ENCODE data around the gene SLC6A3.

- TF ChIP-seq EZH2 (IDR thresholded peaks at IDR 0.05; ENCODE audit: borderline replicate concordance, low read length), result no peak
- TF ChIP-seq, protein P1, sequence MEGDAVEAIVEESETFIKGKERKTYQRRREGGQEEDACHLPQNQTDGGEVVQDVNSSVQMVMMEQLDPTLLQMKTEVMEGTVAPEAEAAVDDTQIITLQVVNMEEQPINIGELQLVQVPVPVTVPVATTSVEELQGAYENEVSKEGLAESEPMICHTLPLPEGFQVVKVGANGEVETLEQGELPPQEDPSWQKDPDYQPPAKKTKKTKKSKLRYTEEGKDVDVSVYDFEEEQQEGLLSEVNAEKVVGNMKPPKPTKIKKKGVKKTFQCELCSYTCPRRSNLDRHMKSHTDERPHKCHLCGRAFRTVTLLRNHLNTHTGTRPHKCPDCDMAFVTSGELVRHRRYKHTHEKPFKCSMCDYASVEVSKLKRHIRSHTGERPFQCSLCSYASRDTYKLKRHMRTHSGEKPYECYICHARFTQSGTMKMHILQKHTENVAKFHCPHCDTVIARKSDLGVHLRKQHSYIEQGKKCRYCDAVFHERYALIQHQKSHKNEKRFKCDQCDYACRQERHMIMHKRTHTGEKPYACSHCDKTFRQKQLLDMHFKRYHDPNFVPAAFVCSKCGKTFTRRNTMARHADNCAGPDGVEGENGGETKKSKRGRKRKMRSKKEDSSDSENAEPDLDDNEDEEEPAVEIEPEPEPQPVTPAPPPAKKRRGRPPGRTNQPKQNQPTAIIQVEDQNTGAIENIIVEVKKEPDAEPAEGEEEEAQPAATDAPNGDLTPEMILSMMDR (conservative IDR thresholded peaks at IDR 0.05 in 1 of 2, IDR thresholded peaks at IDR 0.05 in 1 of 2; ENCODE audit: extremely low read depth in 1 of 2, insufficient read depth in 1 of 2, low read depth in 1 of 2, low read length in 2 of 2), result no peak
These were observed 39.7 kb upstream of the SLC6A3 start for GRCh38 chr5:1484730-1485578.
